ENCODE results near the gene ZNFX1. TPM values are rescaled to one million over a fixed set of nuclear protein-coding genes. Genes with fewer than 3 reads are reported as not detected.
"Not testable (repeated sequence)": the region's sequence is repeated elsewhere in the genome, so short reads cannot be mapped to it uniquely, and the experiment has no call there.

Gene ZNFX1
- total RNA-seq, 1 donor from 2014 or later: 32.7 TPM

- DNase-seq (ENCODE audit: low read depth): no peak
Measured at GRCh38 chr20:49319208-49319809, 41.5 kb upstream of the ZNFX1 start.

GRCh38 chr20:49318430-49319207 is 40.8 kb upstream of the ZNFX1 start:
- no peak overlapping the region for H3K4me3 ChIP-seq (ENCODE audit: low read depth, low read length)
- H3K36me3 ChIP-seq (ENCODE audit: control insufficient read depth, insufficient read depth, low read length): no peaks in the 10 kb centered on the region
- peaks cover 43% of the 10 kb centered on the region for H3K27me3 ChIP-seq (ENCODE audit: control insufficient read depth, insufficient read depth, low read length)
- DNase-seq (ENCODE audit: low read depth): no peak
- no peak for TF ChIP-seq CTCF (IDR thresholded peaks at IDR 0.05; ENCODE audit: insufficient read depth, low read length, poor library complexity, severe bottlenecking)

More at GRCh38 chr20:49319208-49319809, 41.5 kb upstream of the ZNFX1 start:
- Histone ChIP-seq H3K4me3 (ENCODE audit: low read depth, low read length) (no peak overlapping the region), H3K36me3 (ENCODE audit: control insufficient read depth, insufficient read depth, low read length) (no peaks in the 10 kb centered on the region), H3K27me3 (ENCODE audit: control insufficient read depth, insufficient read depth, low read length) (peaks cover 43% of the 10 kb centered on the region)
- TF ChIP-seq CTCF (IDR thresholded peaks at IDR 0.05; ENCODE audit: insufficient read depth, low read length, poor library complexity, severe bottlenecking): no peak

GRCh38 chr20:49318091-49318429 is 40.2 kb upstream of the ZNFX1 start:
- no peak for DNase-seq (ENCODE audit: low read depth)
- Histone ChIP-seq H3K4me3 (ENCODE audit: low read depth, low read length) (no peak overlapping the region), H3K27me3 (ENCODE audit: control insufficient read depth, insufficient read depth, low read length) (peaks cover 43% of the 10 kb centered on the region), H3K36me3 (ENCODE audit: control insufficient read depth, insufficient read depth, low read length) (no peaks in the 10 kb centered on the region)
- no peak for TF ChIP-seq CTCF (IDR thresholded peaks at IDR 0.05; ENCODE audit: insufficient read depth, low read length, poor library complexity, severe bottlenecking)

- no peak for TF ChIP-seq CTCF (IDR thresholded peaks at IDR 0.05; ENCODE audit: insufficient read depth, low read length, poor library complexity, severe bottlenecking)
- Histone ChIP-seq H3K4me3 (ENCODE audit: low read depth, low read length) (no peak overlapping the region), H3K27me3 (ENCODE audit: control insufficient read depth, insufficient read depth, low read length) (peaks cover 43% of the 10 kb centered on the region), H3K36me3 (ENCODE audit: control insufficient read depth, insufficient read depth, low read length) (no peaks in the 10 kb centered on the region)
- no peak for DNase-seq (ENCODE audit: low read depth)
Measured at GRCh38 chr20:49316704-49317103, 38.8 kb upstream of the ZNFX1 start.

GRCh38 chr20:49315580-49315979 is 37.7 kb upstream of the ZNFX1 start:
- Histone ChIP-seq H3K36me3 (ENCODE audit: control insufficient read depth, insufficient read depth, low read length) (no peaks in the 10 kb centered on the region), H3K4me3 (ENCODE audit: low read depth, low read length) (no peak overlapping the region), H3K27me3 (ENCODE audit: control insufficient read depth, insufficient read depth, low read length) (peaks cover 37% of the 10 kb centered on the region)
- no peak for DNase-seq (ENCODE audit: low read depth)
- TF ChIP-seq CTCF (IDR thresholded peaks at IDR 0.05; ENCODE audit: insufficient read depth, low read length, poor library complexity, severe bottlenecking): no peak

- H3K27me3 ChIP-seq (ENCODE audit: control insufficient read depth, insufficient read depth, low read length): peaks cover 21% of the 10 kb centered on the region
- not testable (repeated sequence) for H3K4me3 ChIP-seq (ENCODE audit: low read depth, low read length); H3K36me3 ChIP-seq (ENCODE audit: control insufficient read depth, insufficient read depth, low read length); DNase-seq (ENCODE audit: low read depth)
Measured at GRCh38 chr20:49314052-49314451, 36.2 kb upstream of the ZNFX1 start.
